Loucy (cell line): ENCODE data around the gene PIN1.

Source experiments
- H2AFZ ChIP-seq: fragments of 200-600 bp; sonication (generic); 2 replicates; pipeline ENCODE4 v1.6.0; 2016; ENCODE audit warnings: antibody characterized with exemption, mild to moderate bottlenecking, low read length, moderate library complexity
- H3F3A ChIP-seq: fragments of 200-600 bp; 2 replicates; pipeline ENCODE4 v1.6.0; 2016; ENCODE audit warnings: antibody characterized with exemption, low read depth, mild to moderate bottlenecking
- H3K27me3 ChIP-seq: fragments of 200-600 bp; sonication (generic); 2 replicates; pipeline ENCODE4 v1.6.1; 2014; ENCODE audit warnings: low read length, mild to moderate bottlenecking; ENCODE audit not compliant: insufficient read depth, poor library complexity, severe bottlenecking
- H3K36me3 ChIP-seq: fragments of 200-600 bp; sonication (generic); 2 replicates; pipeline ENCODE4 v1.6.1; 2016; ENCODE audit warnings: low read length; ENCODE audit not compliant: insufficient read depth
- H3K4me1 ChIP-seq: fragments of 200-600 bp; sonication (generic); 2 replicates; pipeline ENCODE4 v1.5.1; 2014; ENCODE audit warnings: low read length, mild to moderate bottlenecking; ENCODE audit not compliant: insufficient read depth, poor library complexity, severe bottlenecking
- H3K4me2 ChIP-seq: fragments of 200-600 bp; sonication (generic); 2 replicates; pipeline ENCODE4 v1.6.0; 2014; ENCODE audit warnings: antibody characterized with exemption, low read length, low read depth, mild to moderate bottlenecking; ENCODE audit not compliant: poor library complexity, severe bottlenecking
- H3K4me3 ChIP-seq: fragments of 200-600 bp; sonication (generic); 2 replicates; pipeline ENCODE4 v1.5.1; 2014; ENCODE audit warnings: low read length, mild to moderate bottlenecking, mixed read lengths; ENCODE audit not compliant: poor library complexity, severe bottlenecking
- H3K79me2 ChIP-seq: fragments of 200-600 bp; sonication (generic); 2 replicates; pipeline ENCODE4 v1.6.1; 2014; ENCODE audit warnings: low read length; ENCODE audit not compliant: insufficient read depth
- H3K9ac ChIP-seq: fragments of 200-600 bp; sonication (generic); 2 replicates; pipeline ENCODE4 v1.6.0; 2014; ENCODE audit warnings: mild to moderate bottlenecking, low read depth, low read length, moderate library complexity; ENCODE audit not compliant: poor library complexity, severe bottlenecking
- H3K9me2 ChIP-seq: fragments of 200-600 bp; sonication (generic); replicated peaks from 2 replicates; pipeline ENCODE4 v1.6.1; 2016; ENCODE audit warnings: low read depth, low read length, mixed read lengths
- H3K9me3 ChIP-seq: fragments of 200-600 bp; sonication (generic); 2 replicates; pipeline ENCODE4 v1.6.1; 2014; ENCODE audit warnings: mild to moderate bottlenecking, antibody characterized with exemption, low read length, low read depth; ENCODE audit not compliant: insufficient read depth
- H4K20me1 ChIP-seq: fragments of 200-600 bp; sonication (generic); 2 replicates; pipeline ENCODE4 v1.6.0; 2014; ENCODE audit warnings: antibody characterized with exemption, low read length, mild to moderate bottlenecking; ENCODE audit not compliant: insufficient read depth, poor library complexity, severe bottlenecking
- CTCF ChIP-seq: fragments of 200-600 bp; sonication (generic); conservative IDR thresholded peaks from 2 replicates; pipeline ENCODE4 v1.5.1; 2014; ENCODE audit warnings: mild to moderate bottlenecking, antibody characterized with exemption, low read length
- EZH2phosphoT487 ChIP-seq: fragments of 200-600 bp; IDR thresholded peaks from 2 replicates; pipeline ENCODE4 v1.6.1; 2018; ENCODE audit warnings: antibody characterized with exemption, mild to moderate bottlenecking, moderate library complexity, borderline replicate concordance

Gene PIN1

GRCh38 chr19:9801976-9802375 is 33.1 kb upstream of the PIN1 start:
- no peak for TF ChIP-seq CTCF
- no peak for TF ChIP-seq EZH2phosphoT487
- Histone ChIP-seq H3K9me2 (no peaks in the 10 kb centered on the region), H3K4me1 (peaks cover 10% of the 10 kb centered on the region), H3K9ac (no peak overlapping the region), H3K79me2 (no peaks in the 10 kb centered on the region), H3K4me3 (no peak overlapping the region), H3K4me2 (no peak overlapping the region), H3K9me3 (no peaks in the 10 kb centered on the region), H2AFZ (no peak overlapping the region), H4K20me1 (no peaks in the 10 kb centered on the region), H3F3A (no peaks in the 10 kb centered on the region), H3K27me3 (no peaks in the 10 kb centered on the region), H3K36me3 (no peaks in the 10 kb centered on the region)

GRCh38 chr19:9806803-9807202 is 28.3 kb upstream of the PIN1 start:
- no peak overlapping the region for H3K4me2 ChIP-seq
- H2AFZ ChIP-seq = no peak overlapping the region
- H3K79me2 ChIP-seq = no peaks in the 10 kb centered on the region
- peaks cover 22% of the 10 kb centered on the region; the same call in 1 of the 2 replicates for H3K36me3 ChIP-seq
- no peaks in the 10 kb centered on the region for H3K27me3 ChIP-seq
- no peaks in the 10 kb centered on the region for H3K4me1 ChIP-seq
- no peak overlapping the region for H3K4me3 ChIP-seq
- no peak overlapping the region for H3K9ac ChIP-seq
- no peaks in the 10 kb centered on the region for H3F3A ChIP-seq
- no peaks in the 10 kb centered on the region for H3K9me3 ChIP-seq
- no peaks in the 10 kb centered on the region for H3K9me2 ChIP-seq
- TF ChIP-seq CTCF (no peak), EZH2phosphoT487 (no peak)
- H4K20me1 ChIP-seq = no peaks in the 10 kb centered on the region

- Histone ChIP-seq H3K79me2 (no peaks in the 10 kb centered on the region; the same call in 1 of the 2 replicates), H3K9ac (no peak overlapping the region), H3K36me3 (peaks cover 22% of the 10 kb centered on the region; the same call in 1 of the 2 replicates), H3K9me2 (no peaks in the 10 kb centered on the region), H3K4me1 (no peaks in the 10 kb centered on the region), H2AFZ (no peak overlapping the region), H4K20me1 (no peaks in the 10 kb centered on the region), H3F3A (no peaks in the 10 kb centered on the region), H3K9me3 (no peaks in the 10 kb centered on the region), H3K4me3 (no peak overlapping the region), H3K4me2 (no peak overlapping the region), H3K27me3 (no peaks in the 10 kb centered on the region)
- TF ChIP-seq CTCF = no peak
- TF ChIP-seq EZH2phosphoT487 = no peak
These were observed 26.0 kb upstream of the PIN1 start for GRCh38 chr19:9808855-9809824.
